HEK293T (cell line): ENCODE measurements around the gene NEK4.

Source experiments
- BHLHE40 ChIP-seq: fragments of 450-650 bp; IDR thresholded peaks from 2 replicates; pipeline ENCODE4 v1.6.1; 2016; ENCODE audit warnings: mild to moderate bottlenecking, moderate library complexity, borderline replicate concordance
- CTBP1 ChIP-seq: fragments of 450-650 bp; IDR thresholded peaks from 2 replicates; pipeline ENCODE4 v1.6.1; 2016; ENCODE audit warnings: borderline replicate concordance
- ELF4 ChIP-seq: fragments of 450-650 bp; IDR thresholded peaks from 2 replicates; pipeline ENCODE4 v1.6.1; 2017; ENCODE audit warnings: antibody characterized with exemption
- FOXK2 ChIP-seq: fragments of 450-650 bp; IDR thresholded peaks from 2 replicates; pipeline ENCODE4 v1.6.1; 2016; ENCODE audit warnings: mild to moderate bottlenecking
- L3MBTL2 ChIP-seq: fragments of 450-650 bp; conservative IDR thresholded peaks from 2 replicates; pipeline ENCODE4 v1.6.1; 2016; ENCODE audit warnings: mild to moderate bottlenecking

- no peak for TF ChIP-seq CTBP1
- TF ChIP-seq FOXK2, result no peak
- no peak for TF ChIP-seq ELF4
- no peak for TF ChIP-seq L3MBTL2
- no peak for TF ChIP-seq BHLHE40
These were observed 49.6 kb downstream of the NEK4 start for GRCh38 chr3:52721002-52721729.
